Measurements from ENCODE around the gene TUBA4B. TPM values are rescaled to one million over a fixed set of nuclear protein-coding genes. Genes with fewer than 3 reads are reported as not detected.
A peak's percentile ranks its signal among the peaks of the same experiment; 100 is the strongest.

Gene TUBA4B
- total RNA-seq, 1 experiment from 2014 or later = not detected

DNA sequence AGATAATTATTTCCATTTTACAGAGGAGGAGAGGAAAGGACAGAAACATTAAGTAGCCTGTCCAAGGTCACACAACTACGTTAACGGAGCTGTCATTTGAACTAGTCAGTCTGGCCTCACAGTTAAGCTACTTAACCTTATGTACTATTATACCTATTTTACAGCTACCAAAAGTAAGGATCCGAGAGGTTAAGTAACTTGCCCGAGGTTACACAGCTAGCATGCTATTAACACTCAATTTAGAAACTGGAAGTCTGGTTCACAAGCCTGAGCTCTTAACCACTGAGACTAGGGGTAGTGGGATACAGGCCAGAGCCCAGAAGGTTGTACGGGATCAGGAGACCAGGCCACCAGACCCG is 8.3 kb upstream of the TUBA4B start:
- Mint-ChIP-seq H3K4me1 (peaks cover 19 to 24% of the 10 kb centered on the region in 2 experiments), H3K36me3 (ENCODE audit: insufficient read depth in 1 of 3, low read depth in 3 of 3) (peaks cover 0 to 13% (median 12%) of the 10 kb centered on the region in 3 experiments; a peak in 6 of 7 replicates), H3K4me3 (peak overlapping the region; percentile 92 to 96), H3K27me3 (ENCODE audit: low read depth) (no peaks in the 10 kb centered on the region), H3K9me3 (no peaks in the 10 kb centered on the region), H3K27ac (peak overlapping the region; percentile 44 to 93 (median 55); a peak in 5 of 7 replicates)
- WGBS (ENCODE audit: extremely low coverage, insufficient read length, low lambda C conversion rate) = no CpG with 5 or more reads among the region's 6 CpGs
- Histone ChIP-seq H3K14ac (ENCODE audit: insufficient read depth, low read length) (no peak overlapping the region), H3K9ac (ENCODE audit: extremely low read depth, insufficient read length, low read length) (no peak overlapping the region), H3K23me2 (ENCODE audit: insufficient read length, low read depth, low read length, poor library complexity, severe bottlenecking) (no peaks in the 10 kb centered on the region), H4K20me1 (ENCODE audit: control insufficient read depth, insufficient read depth, insufficient read length) (no peaks in the 10 kb centered on the region), H2AK5ac (ENCODE audit: insufficient read length, low read length) (no peak overlapping the region), H2BK12ac (ENCODE audit: insufficient read length, low read depth, low read length) (no peak overlapping the region), H3K79me2 (ENCODE audit: insufficient read depth, low read length) (no peaks in the 10 kb centered on the region), H3K56ac (ENCODE audit: insufficient read length, low read depth, low read length) (no peak overlapping the region), H4K91ac (ENCODE audit: insufficient read length, low read depth, low read length) (no peak overlapping the region), H2BK5ac (ENCODE audit: insufficient read length, low read length) (no peak overlapping the region), H2AFZ (ENCODE audit: low read length) (no peak overlapping the region), H3K27me3 (ENCODE audit: insufficient read depth, low read length) (no peaks in the 10 kb centered on the region), H4K5ac (ENCODE audit: insufficient read length, low read depth, low read length) (no peak overlapping the region), H3K27ac (ENCODE audit: insufficient read length, low read depth, low read length) (no peak overlapping the region), H3K9me3 (ENCODE audit: control insufficient read depth, low read depth, low read length) (no peaks in the 10 kb centered on the region), H4K8ac (replicated peaks; ENCODE audit: insufficient read length, low read depth, low read length) (no peak overlapping the region), H3K23ac (ENCODE audit: insufficient read length, low read depth, low read length) (no peak overlapping the region), H3K4me2 (ENCODE audit: insufficient read depth, insufficient read length, low read length) (peak overlapping the region; percentile 77), H3T11ph (ENCODE audit: low read length) (no peak overlapping the region), H2BK120ac (ENCODE audit: low read depth, low read length, poor library complexity, severe bottlenecking) (no peak overlapping the region), H2BK15ac (ENCODE audit: low read depth, low read length) (no peak overlapping the region), H3K4ac (ENCODE audit: low read depth, low read length) (no peak overlapping the region), H3K4me1 (ENCODE audit: insufficient read depth, low read length) (peaks cover 2% of the 10 kb centered on the region; the same call in 1 of the 2 replicates), H3K79me1 (ENCODE audit: insufficient read depth, low read depth, low read length, poor library complexity, severe bottlenecking) (no peaks in the 10 kb centered on the region), H2BK20ac (ENCODE audit: low read depth, low read length, poor library complexity, severe bottlenecking) (no peak overlapping the region), H3K18ac (ENCODE audit: insufficient read length, low read depth, low read length) (no peak overlapping the region)
- DNase-seq = no peak
- TF ChIP-seq, protein P1, sequence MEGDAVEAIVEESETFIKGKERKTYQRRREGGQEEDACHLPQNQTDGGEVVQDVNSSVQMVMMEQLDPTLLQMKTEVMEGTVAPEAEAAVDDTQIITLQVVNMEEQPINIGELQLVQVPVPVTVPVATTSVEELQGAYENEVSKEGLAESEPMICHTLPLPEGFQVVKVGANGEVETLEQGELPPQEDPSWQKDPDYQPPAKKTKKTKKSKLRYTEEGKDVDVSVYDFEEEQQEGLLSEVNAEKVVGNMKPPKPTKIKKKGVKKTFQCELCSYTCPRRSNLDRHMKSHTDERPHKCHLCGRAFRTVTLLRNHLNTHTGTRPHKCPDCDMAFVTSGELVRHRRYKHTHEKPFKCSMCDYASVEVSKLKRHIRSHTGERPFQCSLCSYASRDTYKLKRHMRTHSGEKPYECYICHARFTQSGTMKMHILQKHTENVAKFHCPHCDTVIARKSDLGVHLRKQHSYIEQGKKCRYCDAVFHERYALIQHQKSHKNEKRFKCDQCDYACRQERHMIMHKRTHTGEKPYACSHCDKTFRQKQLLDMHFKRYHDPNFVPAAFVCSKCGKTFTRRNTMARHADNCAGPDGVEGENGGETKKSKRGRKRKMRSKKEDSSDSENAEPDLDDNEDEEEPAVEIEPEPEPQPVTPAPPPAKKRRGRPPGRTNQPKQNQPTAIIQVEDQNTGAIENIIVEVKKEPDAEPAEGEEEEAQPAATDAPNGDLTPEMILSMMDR (conservative IDR thresholded peaks at IDR 0.05) = no peak
